ENCODE data around the gene TADA2A. TPM values are rescaled to one million over a fixed set of nuclear protein-coding genes. Genes with fewer than 3 reads are reported as not detected.

Gene TADA2A
- total RNA-seq, 2 experiments from 2014 or later = 6.7 to 8.0 TPM

DNA sequence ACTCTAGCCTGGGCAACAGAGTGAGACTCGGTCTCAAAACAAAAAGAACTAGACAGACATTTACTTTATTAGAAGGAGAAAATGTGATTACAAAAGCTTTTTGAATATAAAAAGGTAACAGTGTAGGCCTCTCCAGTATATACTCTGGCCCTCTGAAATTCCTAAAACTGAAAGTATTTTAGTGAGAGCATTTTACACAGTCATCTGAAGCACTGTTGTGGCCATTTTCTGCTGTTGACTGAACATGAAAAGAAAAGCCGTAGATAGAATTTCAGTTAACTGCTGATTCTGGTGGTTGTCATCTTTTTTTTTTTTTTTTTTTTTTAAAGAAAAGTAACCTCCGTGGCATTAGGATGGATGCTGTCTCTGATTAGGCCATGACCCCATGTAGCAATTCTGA lies 98.6 kb downstream of the TADA2A start:
- no peaks in the 10 kb centered on the region for H3K36me3 ChIP-seq (ENCODE audit: insufficient read depth, low read length)
- H3K36me3 Mint-ChIP-seq (ENCODE audit: low read depth) = no peaks in the 10 kb centered on the region
- H3K4me1 Mint-ChIP-seq (ENCODE audit: low read depth) = peaks cover 8% of the 10 kb centered on the region
- H3K9me3 ChIP-seq (ENCODE audit: control insufficient read depth in 1 of 2, insufficient read depth in 1 of 2, low read length in 2 of 2) = no peaks in the 10 kb centered on the region
- no peaks in the 10 kb centered on the region for H3K27me3 ChIP-seq (ENCODE audit: control insufficient read depth in 1 of 2, insufficient read depth in 2 of 2, low read length in 2 of 2)
- H3K4me3 Mint-ChIP-seq = no peak overlapping the region
- no peaks in the 10 kb centered on the region for H3K27me3 Mint-ChIP-seq
- ChIA-PET POLR2A (no interaction called here), CTCF (no interaction called here)
- DNase-seq (no peak), ATAC-seq (ENCODE audit: poor library complexity) (no peak)
- no peak overlapping the region for H3K4me3 ChIP-seq (ENCODE audit: low read length)
- no peak overlapping the region for H3K27ac ChIP-seq (ENCODE audit: low read depth in 1 of 2, low read length in 2 of 2)
- intact Hi-C loops (cut with DNase I, micrococcal nuclease) = no loop called here
- no peak overlapping the region for H3K27ac Mint-ChIP-seq
- no peaks in the 10 kb centered on the region for H3K9me3 Mint-ChIP-seq
- TF ChIP-seq, protein P1, sequence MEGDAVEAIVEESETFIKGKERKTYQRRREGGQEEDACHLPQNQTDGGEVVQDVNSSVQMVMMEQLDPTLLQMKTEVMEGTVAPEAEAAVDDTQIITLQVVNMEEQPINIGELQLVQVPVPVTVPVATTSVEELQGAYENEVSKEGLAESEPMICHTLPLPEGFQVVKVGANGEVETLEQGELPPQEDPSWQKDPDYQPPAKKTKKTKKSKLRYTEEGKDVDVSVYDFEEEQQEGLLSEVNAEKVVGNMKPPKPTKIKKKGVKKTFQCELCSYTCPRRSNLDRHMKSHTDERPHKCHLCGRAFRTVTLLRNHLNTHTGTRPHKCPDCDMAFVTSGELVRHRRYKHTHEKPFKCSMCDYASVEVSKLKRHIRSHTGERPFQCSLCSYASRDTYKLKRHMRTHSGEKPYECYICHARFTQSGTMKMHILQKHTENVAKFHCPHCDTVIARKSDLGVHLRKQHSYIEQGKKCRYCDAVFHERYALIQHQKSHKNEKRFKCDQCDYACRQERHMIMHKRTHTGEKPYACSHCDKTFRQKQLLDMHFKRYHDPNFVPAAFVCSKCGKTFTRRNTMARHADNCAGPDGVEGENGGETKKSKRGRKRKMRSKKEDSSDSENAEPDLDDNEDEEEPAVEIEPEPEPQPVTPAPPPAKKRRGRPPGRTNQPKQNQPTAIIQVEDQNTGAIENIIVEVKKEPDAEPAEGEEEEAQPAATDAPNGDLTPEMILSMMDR (IDR thresholded peaks at IDR 0.05) = no peak
- H3K4me1 ChIP-seq (ENCODE audit: insufficient read depth, low read length) = peaks cover 5% of the 10 kb centered on the region

DNA sequence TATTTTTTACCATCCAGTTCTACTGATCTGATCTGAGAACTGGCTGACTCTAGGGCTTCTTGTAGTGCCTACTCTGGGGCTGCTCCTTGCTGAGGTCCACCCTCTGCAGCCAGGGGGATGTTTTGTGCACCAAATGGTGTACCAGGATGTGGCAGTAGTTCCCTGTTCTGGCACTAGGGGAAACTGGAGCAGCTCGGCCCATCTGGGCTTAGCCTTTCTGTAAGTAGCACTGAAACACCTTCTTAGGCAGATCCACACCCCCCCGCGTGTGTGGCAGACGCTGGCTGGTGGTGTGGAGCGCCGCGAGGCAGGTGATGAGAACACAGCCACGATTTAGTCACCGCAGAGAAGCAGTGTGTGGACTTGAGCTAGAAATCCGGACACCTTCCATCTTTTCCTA lies 100.0 kb downstream of the TADA2A start:
- H3K27ac Mint-ChIP-seq = no peak overlapping the region
- peak in 3 of 14 experiments; percentile 9 to 36 (median 20) for DNase-seq
- H3K36me3 ChIP-seq (ENCODE audit: insufficient read depth, low read length) = no peaks in the 10 kb centered on the region
- POLR2A ChIA-PET = no interaction called here
- intact Hi-C loops (cut with DNase I, micrococcal nuclease) = no loop called here
- peaks cover 14% of the 10 kb centered on the region for H3K4me1 Mint-ChIP-seq (ENCODE audit: low read depth)
- peaks cover 9% of the 10 kb centered on the region for H3K4me1 ChIP-seq (ENCODE audit: insufficient read depth, low read length)
- no peaks in the 10 kb centered on the region for H3K9me3 ChIP-seq (ENCODE audit: control insufficient read depth in 1 of 2, insufficient read depth in 1 of 2, low read length in 2 of 2)
- TF ChIP-seq, protein P1 (IDR thresholded peaks at IDR 0.05) = peak; percentile 19
- H3K4me3 Mint-ChIP-seq = no peak overlapping the region
- CTCF ChIA-PET = no interaction called here
- ATAC-seq (ENCODE audit: poor library complexity) = peak; percentile 73
- no peaks in the 10 kb centered on the region for H3K36me3 Mint-ChIP-seq (ENCODE audit: low read depth)
- H3K4me3 ChIP-seq (ENCODE audit: low read length) = no peak overlapping the region
- no peaks in the 10 kb centered on the region for H3K27me3 Mint-ChIP-seq
- H3K27me3 ChIP-seq (ENCODE audit: control insufficient read depth in 1 of 2, insufficient read depth in 2 of 2, low read length in 2 of 2) = no peaks in the 10 kb centered on the region
- no peak overlapping the region for H3K27ac ChIP-seq (ENCODE audit: low read depth in 1 of 2, low read length in 2 of 2)
- H3K9me3 Mint-ChIP-seq = no peaks in the 10 kb centered on the region

DNA sequence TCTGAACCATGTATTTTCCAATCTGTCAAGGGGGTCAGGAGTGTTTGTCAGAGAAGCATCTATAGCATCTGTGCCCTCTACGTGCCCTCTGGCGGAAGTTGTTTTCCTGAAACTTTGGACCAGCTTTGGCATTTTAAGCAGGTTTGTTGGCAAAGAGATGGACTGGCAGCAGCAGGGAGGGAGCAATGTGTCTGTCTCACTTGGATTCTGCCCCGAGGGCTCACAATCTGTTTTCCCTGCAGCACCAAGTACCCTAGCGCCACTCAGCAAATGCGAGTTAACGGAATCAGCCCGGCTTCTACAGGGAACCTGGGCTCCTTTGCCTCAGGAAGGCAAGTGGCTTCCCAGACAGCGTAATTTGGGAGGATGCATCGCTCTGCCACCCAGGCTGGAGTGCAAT lies 100.4 kb downstream of the TADA2A start:
- no peak overlapping the region for H3K27ac Mint-ChIP-seq
- CTCF ChIA-PET = no interaction called here
- intact Hi-C loops (cut with DNase I, micrococcal nuclease) = no loop called here

More for the DNA sequence above, 100.4 kb downstream of the TADA2A start:
- no peaks in the 10 kb centered on the region for H3K36me3 Mint-ChIP-seq (ENCODE audit: low read depth)
- Histone ChIP-seq H3K9me3 (ENCODE audit: control insufficient read depth in 1 of 2, insufficient read depth in 1 of 2, low read length in 2 of 2) (no peaks in the 10 kb centered on the region), H3K4me3 (ENCODE audit: low read length) (no peak overlapping the region), H3K27me3 (ENCODE audit: control insufficient read depth in 1 of 2, insufficient read depth in 2 of 2, low read length in 2 of 2) (no peaks in the 10 kb centered on the region), H3K36me3 (ENCODE audit: insufficient read depth, low read length) (peaks cover under 1% of the 10 kb centered on the region), H3K4me1 (ENCODE audit: insufficient read depth, low read length) (peaks cover 9% of the 10 kb centered on the region), H3K27ac (ENCODE audit: low read depth in 1 of 2, low read length in 2 of 2) (no peak overlapping the region)
- TF ChIP-seq, protein P1 (IDR thresholded peaks at IDR 0.05) = no peak
- no peaks in the 10 kb centered on the region for H3K9me3 Mint-ChIP-seq
- ATAC-seq (ENCODE audit: poor library complexity) (no peak), DNase-seq (no peak)
- no peak overlapping the region for H3K4me3 Mint-ChIP-seq
- H3K4me1 Mint-ChIP-seq (ENCODE audit: low read depth) = peaks cover 14% of the 10 kb centered on the region
- H3K27me3 Mint-ChIP-seq = no peaks in the 10 kb centered on the region
- POLR2A ChIA-PET = no interaction called here
